ENCODE data around the gene HMX1. TPM values are rescaled to one million over a fixed set of nuclear protein-coding genes. Genes with fewer than 3 reads are reported as not detected.

The HMX1 gene
- polyA plus RNA-seq, 1 donor (not counting 4 experiments of a cell fraction or from before 2014, with no cell fraction given) = not detected

GRCh38 chr4:8841678-8842268 is 29.9 kb downstream of the HMX1 start:
- H3K79me2 ChIP-seq (ENCODE audit: control insufficient read depth, insufficient read depth, low read length) = no peaks in the 10 kb centered on the region
- no peaks in the 10 kb centered on the region for H3K4me1 ChIP-seq (ENCODE audit: control insufficient read depth, extremely low read depth, insufficient read depth, low read length)
- no peak overlapping the region for H3K4me2 ChIP-seq (ENCODE audit: control insufficient read depth, extremely low read depth, insufficient read depth, low read depth, low read length)
- H3K36me3 ChIP-seq (ENCODE audit: control insufficient read depth in 2 of 2, extremely low read depth in 1 of 2, insufficient read depth in 2 of 2, low read length in 2 of 2) = no peaks in the 10 kb centered on the region
- dilution Hi-C loops (cut with MboI; ENCODE audit: extremely low pct_ligation_motif_present, low sequenced_read_pairs) = no loop called here
- no peak overlapping the region for H2AFZ ChIP-seq (ENCODE audit: control insufficient read depth, low read length)
- no peaks in the 10 kb centered on the region for H3K9me1 ChIP-seq (ENCODE audit: control insufficient read depth, extremely low read depth, insufficient read depth, low read length)
- no peak for DNase-seq (ENCODE audit: low read depth, low spot score)
- H3K27ac ChIP-seq (ENCODE audit: control insufficient read depth, insufficient read depth, low read length) = no peak overlapping the region
- no peak for FAIRE-seq
- no peak overlapping the region for H3K9ac ChIP-seq (ENCODE audit: control insufficient read depth, extremely low read depth, insufficient read depth, low read length)
- no peaks in the 10 kb centered on the region for H4K20me1 ChIP-seq (ENCODE audit: control insufficient read depth, extremely low read depth, insufficient read depth, low read length)
- no peak for TF ChIP-seq EZH2 (IDR thresholded peaks at IDR 0.05; ENCODE audit: low read length)
- no peak for TF ChIP-seq CTCF (optimal IDR thresholded peaks at IDR 0.05 in 1 of 3, IDR thresholded peaks at IDR 0.05 in 1 of 3, conservative IDR thresholded peaks at IDR 0.05 in 1 of 3; ENCODE audit: extremely low read depth in 1 of 3, insufficient read depth in 2 of 3, low read length in 3 of 3)
- H3K9me3 ChIP-seq (ENCODE audit: control insufficient read depth, low read depth, low read length) = peaks cover 9% of the 10 kb centered on the region
- no peaks in the 10 kb centered on the region for H3K27me3 ChIP-seq (ENCODE audit: control insufficient read depth, extremely low read depth, insufficient read depth, low read length)
- no peak overlapping the region for H3K4me3 ChIP-seq (ENCODE audit: control insufficient read depth in 2 of 3, extremely low read depth in 1 of 3, insufficient read depth in 2 of 3, low read depth in 1 of 3, low read length in 3 of 3)

GRCh38 chr4:8840816-8841455 is 30.7 kb downstream of the HMX1 start:
- no peaks in the 10 kb centered on the region for H4K20me1 ChIP-seq (ENCODE audit: control insufficient read depth, extremely low read depth, insufficient read depth, low read length)
- H3K79me2 ChIP-seq (ENCODE audit: control insufficient read depth, insufficient read depth, low read length) = no peaks in the 10 kb centered on the region
- DNase-seq (ENCODE audit: low read depth, low spot score) (no peak), FAIRE-seq (no peak)
- no peaks in the 10 kb centered on the region for H3K9me1 ChIP-seq (ENCODE audit: control insufficient read depth, extremely low read depth, insufficient read depth, low read length)
- no peaks in the 10 kb centered on the region for H3K4me1 ChIP-seq (ENCODE audit: control insufficient read depth, extremely low read depth, insufficient read depth, low read length)
- H3K27ac ChIP-seq (ENCODE audit: control insufficient read depth, insufficient read depth, low read length) = no peak overlapping the region
- H3K9ac ChIP-seq (ENCODE audit: control insufficient read depth, extremely low read depth, insufficient read depth, low read length) = no peak overlapping the region
- no peak overlapping the region for H3K4me3 ChIP-seq (ENCODE audit: control insufficient read depth in 2 of 3, extremely low read depth in 1 of 3, insufficient read depth in 2 of 3, low read depth in 1 of 3, low read length in 3 of 3)
- H2AFZ ChIP-seq (ENCODE audit: control insufficient read depth, low read length) = no peak overlapping the region
- H3K4me2 ChIP-seq (ENCODE audit: control insufficient read depth, extremely low read depth, insufficient read depth, low read depth, low read length) = no peak overlapping the region
- TF ChIP-seq CTCF (optimal IDR thresholded peaks at IDR 0.05 in 1 of 3, IDR thresholded peaks at IDR 0.05 in 1 of 3, conservative IDR thresholded peaks at IDR 0.05 in 1 of 3; ENCODE audit: extremely low read depth in 1 of 3, insufficient read depth in 2 of 3, low read length in 3 of 3) (no peak), EZH2 (IDR thresholded peaks at IDR 0.05; ENCODE audit: low read length) (no peak)
- H3K27me3 ChIP-seq (ENCODE audit: control insufficient read depth, extremely low read depth, insufficient read depth, low read length) = no peaks in the 10 kb centered on the region
- H3K36me3 ChIP-seq (ENCODE audit: control insufficient read depth in 2 of 2, extremely low read depth in 1 of 2, insufficient read depth in 2 of 2, low read length in 2 of 2) = no peaks in the 10 kb centered on the region
- dilution Hi-C loops (cut with MboI; ENCODE audit: extremely low pct_ligation_motif_present, low sequenced_read_pairs) = no loop called here
- H3K9me3 ChIP-seq (ENCODE audit: control insufficient read depth, low read depth, low read length) = peaks cover 9% of the 10 kb centered on the region

Measured in keratinocyte (primary cell).